OCI-LY7 (cell line): Measurements from ENCODE around the gene FAF2. TPM values are rescaled to one million over a fixed set of nuclear protein-coding genes. Genes with fewer than 3 reads are reported as not detected.

Experiments
- BruUV-seq: library from RNA; stranded (reverse); fragments of 400-500 nt; replicated peaks from 2 replicates; lab custom pipeline; 2021; lab: Mats Ljungman, UMichigan
- CTCF ChIA-PET: fragments of 300-600 bp; sonication (Branson Sonifier 250); formaldehyde crosslinking; loops from one replicate; lab custom pipeline; 2022; ENCODE audit warnings: antibody characterized with exemption; ENCODE audit not compliant: unreplicated experiment; lab: Charles Lee
- POLR2A ChIA-PET: fragments of 300-600 bp; sonication (Branson Sonifier 250); formaldehyde crosslinking; loops from one replicate; lab custom pipeline; 2022; ENCODE audit warnings: antibody characterized with exemption; lab: Charles Lee
- DNase-seq: peaks from one replicate; pipeline ENCODE4 v3.0.0-alpha.2; 2015; ENCODE audit warnings: low spot score
- H2AFZ ChIP-seq: fragments of 200-600 bp; sonication (generic), shearing (Covaris generic); 2 replicates; pipeline ENCODE4 v1.6.1; 2014; ENCODE audit warnings: mild to moderate bottlenecking, antibody characterized with exemption, low read length, moderate library complexity
- H3K27ac ChIP-seq: fragments of 200-600 bp; sonication (generic); 2 replicates; pipeline ENCODE4 v1.5.1; 2014; ENCODE audit warnings: mixed run types, low read depth, mild to moderate bottlenecking, moderate library complexity, low read length, inconsistent platforms; ENCODE audit not compliant: poor library complexity, severe bottlenecking
- H3K36me3 ChIP-seq: fragments of 200-600 bp; sonication (generic); 2 replicates; pipeline ENCODE4 v1.6.1; 2014; ENCODE audit warnings: mild to moderate bottlenecking, antibody characterized with exemption, low read length, moderate library complexity, mixed read lengths; ENCODE audit not compliant: insufficient read depth
- H3K4me1 ChIP-seq: fragments of 200-600 bp; sonication (generic); 2 replicates; pipeline ENCODE4 v1.5.1; 2014; ENCODE audit warnings: mild to moderate bottlenecking, low read length; ENCODE audit not compliant: insufficient read depth, poor library complexity, severe bottlenecking
- H3K4me2 ChIP-seq: fragments of 200-600 bp; sonication (generic); 2 replicates; pipeline ENCODE4 v1.6.1; 2014; ENCODE audit warnings: mild to moderate bottlenecking, low read length
- H3K4me3 ChIP-seq: fragments of 200-600 bp; sonication (generic); 2 replicates; pipeline ENCODE4 v1.5.1; 2014; ENCODE audit warnings: mild to moderate bottlenecking, low read depth, low read length; ENCODE audit not compliant: poor library complexity, severe bottlenecking
- H3K79me2 ChIP-seq: fragments of 200-600 bp; sonication (generic); 2 replicates; pipeline ENCODE4 v1.6.1; 2016; ENCODE audit warnings: low read depth, mild to moderate bottlenecking, low read length, moderate library complexity, mixed read lengths; ENCODE audit not compliant: insufficient read depth
- H3K9me2 ChIP-seq: fragments of 200-600 bp; sonication (generic); 2 replicates; pipeline ENCODE4 v1.6.1; 2016; ENCODE audit warnings: mild to moderate bottlenecking, low read length, mixed read lengths; ENCODE audit not compliant: insufficient read depth
- H3K9me3 ChIP-seq: fragments of 200-600 bp; sonication (generic); 2 replicates; pipeline ENCODE4 v1.6.1; 2014; ENCODE audit warnings: mild to moderate bottlenecking, mixed run types, low read length, mixed read lengths
- H4K20me1 ChIP-seq: fragments of 200-600 bp; sonication (generic); 2 replicates; pipeline ENCODE4 v1.6.1; 2014; ENCODE audit warnings: mild to moderate bottlenecking, antibody characterized with exemption, low read length, moderate library complexity, mixed read lengths; ENCODE audit not compliant: insufficient read depth
- EZH2phosphoT487 ChIP-seq: fragments of 200-600 bp; sonication (generic); IDR thresholded peaks from 2 replicates; pipeline ENCODE4 v1.6.1; 2018; ENCODE audit warnings: low read depth, borderline replicate concordance, mild to moderate bottlenecking, mixed run types, antibody characterized with exemption, low read length, moderate library complexity, mixed read lengths
- intact Hi-C: fragments of 100-400 bp; cut with micrococcal nuclease; formaldehyde crosslinking; loops from one replicate; pipeline ENCODE4 v1.10.0; 2022; ENCODE audit not compliant: unreplicated experiment
- total RNA-seq, 2 experiments: library from RNA; depleted of rRNA in 1 of 2; stranded (reverse); fragments of >200 nt in 1 of 2; shearing (Covaris generic) in 1 of 2; gene quantifications; 2 replicates each; pipeline ENCODE4 v1.2.3, GENCODE V29; 2014 to 2022
- TF ChIP-seq, protein P1 (sequence below): fragments of 200-600 bp; sonication (generic); conservative IDR thresholded peaks from 2 replicates; pipeline ENCODE4 v1.5.1; 2014; ENCODE audit warnings: mild to moderate bottlenecking, antibody characterized with exemption, low read length, moderate library complexity, mixed read lengths

FAF2 gene
- total RNA-seq, 2 experiments from 2014 or later, result 36.9 to 49.7 TPM

GRCh38 chr5:176426876-176427275 is 21.3 kb upstream of the FAF2 start:
- Histone ChIP-seq H3K4me1 (peaks cover 11% of the 10 kb centered on the region), H3K9me3 (peaks cover 22% of the 10 kb centered on the region), H3K27ac (no peak overlapping the region), H3K36me3 (no peaks in the 10 kb centered on the region), H3K4me3 (no peak overlapping the region), H2AFZ (no peak overlapping the region), H3K4me2 (no peak overlapping the region), H3K9me2 (no peaks in the 10 kb centered on the region), H3K79me2 (no peaks in the 10 kb centered on the region), H4K20me1 (no peaks in the 10 kb centered on the region)
- POLR2A ChIA-PET, result no interaction called here
- BruUV-seq, result no TSS peak
- no peak for DNase-seq
- TF ChIP-seq, protein P1, sequence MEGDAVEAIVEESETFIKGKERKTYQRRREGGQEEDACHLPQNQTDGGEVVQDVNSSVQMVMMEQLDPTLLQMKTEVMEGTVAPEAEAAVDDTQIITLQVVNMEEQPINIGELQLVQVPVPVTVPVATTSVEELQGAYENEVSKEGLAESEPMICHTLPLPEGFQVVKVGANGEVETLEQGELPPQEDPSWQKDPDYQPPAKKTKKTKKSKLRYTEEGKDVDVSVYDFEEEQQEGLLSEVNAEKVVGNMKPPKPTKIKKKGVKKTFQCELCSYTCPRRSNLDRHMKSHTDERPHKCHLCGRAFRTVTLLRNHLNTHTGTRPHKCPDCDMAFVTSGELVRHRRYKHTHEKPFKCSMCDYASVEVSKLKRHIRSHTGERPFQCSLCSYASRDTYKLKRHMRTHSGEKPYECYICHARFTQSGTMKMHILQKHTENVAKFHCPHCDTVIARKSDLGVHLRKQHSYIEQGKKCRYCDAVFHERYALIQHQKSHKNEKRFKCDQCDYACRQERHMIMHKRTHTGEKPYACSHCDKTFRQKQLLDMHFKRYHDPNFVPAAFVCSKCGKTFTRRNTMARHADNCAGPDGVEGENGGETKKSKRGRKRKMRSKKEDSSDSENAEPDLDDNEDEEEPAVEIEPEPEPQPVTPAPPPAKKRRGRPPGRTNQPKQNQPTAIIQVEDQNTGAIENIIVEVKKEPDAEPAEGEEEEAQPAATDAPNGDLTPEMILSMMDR, result no peak
- TF ChIP-seq EZH2phosphoT487, result no peak
- intact Hi-C loops, result no loop called here
- CTCF ChIA-PET, result no interaction called here

DNA sequence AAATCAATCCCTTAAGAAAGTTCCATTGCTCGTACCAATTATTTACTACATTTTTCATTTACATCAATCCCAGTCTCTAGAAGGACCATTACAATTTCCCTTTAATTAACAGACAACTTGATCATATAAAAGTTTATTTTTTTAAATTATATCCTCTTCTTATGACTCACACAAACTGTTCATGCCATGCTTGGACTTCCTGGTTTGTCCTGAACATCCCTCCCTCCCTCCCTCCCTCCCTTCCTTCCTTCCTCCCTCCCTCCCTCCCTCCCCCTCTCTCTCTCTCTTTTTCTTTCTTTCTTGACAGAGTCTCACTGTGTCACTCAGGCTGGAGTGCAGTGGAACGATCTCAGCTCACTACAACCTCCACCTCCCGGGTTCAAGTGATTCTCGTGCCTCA is 20.2 kb upstream of the FAF2 start:
- ChIA-PET CTCF (no interaction called here), POLR2A (no interaction called here)
- intact Hi-C loops, result no loop called here
- Histone ChIP-seq H3K4me3 (no peak overlapping the region), H3K9me2 (no peaks in the 10 kb centered on the region), H3K4me2 (no peak overlapping the region), H4K20me1 (no peaks in the 10 kb centered on the region), H2AFZ (no peak overlapping the region), H3K27ac (no peak overlapping the region), H3K4me1 (peaks cover 11% of the 10 kb centered on the region), H3K36me3 (no peaks in the 10 kb centered on the region), H3K9me3 (peaks cover 22% of the 10 kb centered on the region; the same call in 1 of the 2 replicates), H3K79me2 (no peaks in the 10 kb centered on the region)
- TF ChIP-seq, protein P1, result no peak
- no peak for TF ChIP-seq EZH2phosphoT487
- DNase-seq, result no peak
- no TSS peak for BruUV-seq

DNA sequence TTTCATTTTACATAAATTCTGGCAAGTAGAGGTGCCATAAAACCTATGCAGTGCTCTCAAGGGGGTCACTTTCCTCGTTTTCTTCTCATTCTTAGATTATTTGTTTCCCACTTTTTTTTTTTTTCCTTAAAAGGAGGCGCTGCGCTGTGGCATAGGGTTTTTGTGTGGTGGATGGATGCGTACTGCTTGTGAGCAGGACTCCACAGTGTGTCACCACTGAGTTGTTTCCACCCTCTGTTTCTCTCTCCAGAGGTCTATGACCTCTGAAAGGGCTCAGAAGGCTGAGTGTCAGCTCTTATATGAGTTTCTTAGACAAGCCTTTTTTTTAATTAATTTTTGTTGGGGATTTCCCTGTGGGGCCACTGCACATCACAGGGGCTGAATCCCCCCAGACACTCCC is 18.2 kb upstream of the FAF2 start:
- Histone ChIP-seq H3K4me1 (peaks cover 11% of the 10 kb centered on the region), H3K79me2 (no peaks in the 10 kb centered on the region), H4K20me1 (no peaks in the 10 kb centered on the region), H3K27ac (no peak overlapping the region), H3K9me3 (peaks cover 19% of the 10 kb centered on the region; the same call in 1 of the 2 replicates), H3K4me2 (peak overlapping the region; percentile 25; the same call in 1 of the 2 replicates), H2AFZ (peak overlapping the region; percentile 89; the same call in 1 of the 2 replicates), H3K4me3 (no peak overlapping the region), H3K36me3 (no peaks in the 10 kb centered on the region), H3K9me2 (no peaks in the 10 kb centered on the region)
- POLR2A ChIA-PET, result no interaction called here
- TF ChIP-seq EZH2phosphoT487, result no peak
- TF ChIP-seq, protein P1, result peak; percentile 56; the same call in 1 of the 2 replicates
- CTCF ChIA-PET, result no interaction called here
- peak; percentile 52 for DNase-seq
- no TSS peak for BruUV-seq
- intact Hi-C loops, result no loop called here
